Germinal center (tissue), 1 donor: ENCODE data around the gene DNM1L.

ENCODE experiments used
- DNase-seq: peaks from one replicate; pipeline ENCODE4 v3.0.0; 2012; ENCODE audit warnings: mixed read lengths, low spot score

DNM1L gene

DNA sequence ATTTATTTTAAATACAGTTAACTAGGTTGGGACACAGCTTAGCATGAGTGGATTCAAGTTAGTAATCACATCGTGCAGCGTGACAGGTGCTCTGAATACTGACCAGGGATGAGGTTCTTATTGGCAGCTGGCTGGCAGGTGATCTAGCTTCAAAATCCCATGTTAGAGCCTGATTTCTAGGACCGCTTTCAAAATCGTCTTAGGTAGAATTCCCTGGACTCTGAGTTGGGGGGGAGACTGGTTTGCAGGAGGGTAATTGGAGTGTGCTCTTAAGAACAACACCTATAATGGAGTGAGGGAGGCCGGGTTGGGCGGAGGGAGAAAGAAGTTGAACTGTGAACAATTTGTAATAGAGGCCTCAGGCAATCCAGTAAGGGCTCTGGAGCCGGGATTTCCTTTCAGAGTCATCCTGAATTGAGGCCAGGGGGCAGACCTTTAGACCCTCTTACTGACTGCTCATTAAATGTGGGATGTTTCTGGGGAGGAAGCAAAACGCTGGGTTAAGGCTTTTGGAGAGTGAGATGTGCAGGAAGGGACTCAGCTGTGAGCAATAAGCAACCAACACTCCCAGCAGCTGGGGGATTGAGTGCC, 77.5 kb downstream of the DNM1L start:
- no peak for DNase-seq

DNA sequence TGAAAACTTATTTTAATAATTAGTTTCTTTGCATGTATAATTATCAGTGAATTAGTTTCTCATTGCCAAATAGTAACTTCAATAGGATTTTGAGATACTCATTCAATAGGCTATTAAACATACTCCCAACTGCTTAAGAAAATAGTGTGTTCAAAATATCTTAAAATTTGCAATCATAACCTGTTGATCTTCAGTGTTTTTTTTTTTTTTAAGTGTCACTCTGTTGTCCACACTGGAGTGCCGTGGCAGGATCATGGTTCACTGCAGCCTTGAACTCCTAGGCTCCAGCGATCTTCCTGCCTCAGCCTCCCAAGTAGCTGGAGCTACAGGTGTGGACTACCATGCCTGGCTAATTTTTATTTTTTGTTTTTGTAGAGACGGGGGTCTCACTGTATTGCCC, 78.1 kb downstream of the DNM1L start:
- no peak for DNase-seq

DNA sequence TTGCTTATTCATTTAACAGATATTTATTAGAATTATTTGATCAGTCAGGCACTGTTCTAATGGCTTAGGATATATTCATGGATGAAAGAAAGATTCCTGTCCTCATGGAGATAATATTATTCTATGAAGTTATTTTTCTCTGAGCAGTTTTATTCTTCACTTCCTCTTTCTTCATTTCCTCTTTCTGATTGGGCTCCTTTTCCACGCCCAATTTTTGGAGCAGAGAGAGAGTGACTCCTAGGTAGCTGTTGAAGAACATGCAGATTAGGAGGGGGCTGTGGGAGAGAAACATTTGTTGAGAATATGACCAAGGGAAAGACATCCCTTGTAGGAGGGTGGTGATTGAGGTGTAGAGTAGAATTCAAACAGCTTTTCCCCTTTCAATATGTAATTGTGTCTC, 82.6 kb downstream of the DNM1L start:
- DNase-seq, result no peak

DNA sequence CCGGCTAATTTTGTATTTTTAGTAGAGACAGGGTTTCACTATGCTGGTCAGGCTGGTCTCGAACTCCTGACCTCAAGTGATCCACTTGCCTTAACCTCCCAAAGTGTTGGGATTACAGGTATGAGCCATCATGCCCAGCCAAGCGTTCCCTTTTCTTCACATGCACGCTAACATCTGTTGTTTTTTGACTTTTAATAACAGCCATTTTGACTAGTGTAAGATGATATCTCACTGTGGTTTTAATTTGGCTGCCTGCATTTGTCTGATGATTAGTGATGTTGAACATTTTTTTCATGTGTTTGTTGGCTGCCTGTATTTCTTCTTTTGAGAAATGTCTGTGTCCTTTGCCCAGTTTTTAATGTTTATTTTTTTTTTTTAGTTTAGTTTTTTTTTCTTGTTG, 86.8 kb downstream of the DNM1L start:
- DNase-seq, result no peak

DNA sequence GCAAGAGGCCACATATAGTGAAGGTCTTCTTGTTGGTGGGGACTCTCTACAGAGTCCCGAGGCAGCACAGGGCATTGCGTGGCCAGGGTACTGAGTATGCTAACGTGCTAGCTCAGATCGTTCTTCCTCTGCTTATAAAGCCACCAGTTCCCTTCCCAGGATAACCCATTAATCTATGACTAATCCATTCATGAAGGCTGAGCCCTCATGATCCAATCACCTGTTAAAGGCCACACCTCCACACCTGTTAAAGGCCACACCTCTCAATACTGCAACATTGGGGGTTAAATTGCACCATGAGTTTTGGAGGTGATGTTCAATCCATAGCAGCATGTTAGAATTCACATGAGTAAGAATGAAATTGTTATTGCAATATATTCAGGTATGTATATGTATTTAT, 89.4 kb downstream of the DNM1L start:
- DNase-seq, result no peak

DNA sequence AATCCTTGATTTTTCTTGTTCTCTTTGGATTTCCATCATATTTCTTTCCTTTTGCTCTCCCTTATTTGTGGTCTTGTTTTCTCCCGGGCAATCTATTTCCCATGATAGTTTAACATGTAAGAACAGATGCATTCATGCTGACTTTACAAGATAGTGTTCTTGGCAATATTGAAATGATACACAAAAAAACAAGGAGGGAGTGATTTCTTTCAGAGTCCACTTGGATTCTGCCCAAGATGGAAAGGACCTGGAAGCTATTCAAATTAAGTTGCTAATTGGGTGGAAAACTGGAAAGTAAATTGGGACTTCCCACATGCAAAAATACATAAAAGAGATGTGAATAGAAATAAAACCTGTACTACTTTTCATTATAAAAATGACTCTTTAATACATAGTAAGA, 91.0 kb downstream of the DNM1L start:
- no peak for DNase-seq

DNA sequence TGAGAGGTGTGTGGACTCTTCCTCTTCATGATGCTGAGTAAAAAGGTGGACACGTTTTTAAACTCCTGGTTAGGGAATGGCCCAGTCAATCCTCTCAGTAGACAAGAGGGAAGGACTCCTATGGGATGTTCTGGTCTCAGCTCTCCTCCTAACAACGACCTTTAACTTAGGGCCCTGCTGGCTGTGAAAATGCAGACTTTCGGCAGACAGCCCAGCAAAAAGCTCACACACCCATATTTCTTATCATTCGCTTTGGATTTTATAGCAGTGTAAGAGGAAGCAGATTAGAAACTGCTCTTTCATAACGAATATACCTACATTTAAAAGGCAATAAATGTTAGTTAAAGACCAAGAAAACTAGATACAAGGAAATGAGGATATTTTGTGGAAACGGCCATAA, 94.6 kb downstream of the DNM1L start:
- DNase-seq, result no peak

DNA sequence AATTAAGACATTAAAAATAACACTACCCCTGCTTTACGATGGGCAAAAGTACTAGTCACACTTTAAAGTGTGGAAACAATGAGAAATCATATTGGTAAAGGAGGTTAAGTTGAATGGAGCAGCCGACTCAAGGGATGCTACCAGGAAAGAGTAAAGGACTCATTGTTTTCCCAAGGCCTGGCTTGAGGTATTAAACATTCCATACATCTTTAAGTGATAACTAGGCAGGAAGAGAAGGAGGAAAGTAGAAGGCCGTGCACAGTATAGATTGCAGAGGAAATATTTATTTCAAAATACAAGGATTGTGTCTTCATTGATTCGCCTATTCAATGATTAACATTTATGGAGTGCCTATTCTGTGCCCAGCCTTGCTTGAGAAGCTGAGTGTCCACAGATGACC, 97.2 kb downstream of the DNM1L start:
- no peak for DNase-seq

DNA sequence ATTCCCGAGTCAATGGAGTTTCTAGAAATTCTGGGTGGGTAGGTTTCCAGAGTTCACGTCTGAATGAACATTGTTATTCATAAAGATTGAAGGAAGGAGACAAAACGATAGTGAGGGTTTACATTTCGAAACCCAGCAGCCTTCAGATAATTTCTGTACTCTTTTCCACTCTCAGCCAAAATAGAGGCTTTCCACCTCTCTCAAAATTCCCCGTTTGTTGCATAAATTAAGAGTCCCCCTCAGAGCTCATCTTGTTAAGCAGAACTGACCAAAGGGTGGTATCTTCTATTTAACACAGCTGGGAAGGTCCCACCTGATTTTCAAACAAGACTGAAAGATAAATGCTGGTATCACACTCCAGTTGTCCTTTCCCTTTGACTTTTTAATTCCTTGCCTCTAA, 98.1 kb downstream of the DNM1L start:
- DNase-seq, result no peak

DNA sequence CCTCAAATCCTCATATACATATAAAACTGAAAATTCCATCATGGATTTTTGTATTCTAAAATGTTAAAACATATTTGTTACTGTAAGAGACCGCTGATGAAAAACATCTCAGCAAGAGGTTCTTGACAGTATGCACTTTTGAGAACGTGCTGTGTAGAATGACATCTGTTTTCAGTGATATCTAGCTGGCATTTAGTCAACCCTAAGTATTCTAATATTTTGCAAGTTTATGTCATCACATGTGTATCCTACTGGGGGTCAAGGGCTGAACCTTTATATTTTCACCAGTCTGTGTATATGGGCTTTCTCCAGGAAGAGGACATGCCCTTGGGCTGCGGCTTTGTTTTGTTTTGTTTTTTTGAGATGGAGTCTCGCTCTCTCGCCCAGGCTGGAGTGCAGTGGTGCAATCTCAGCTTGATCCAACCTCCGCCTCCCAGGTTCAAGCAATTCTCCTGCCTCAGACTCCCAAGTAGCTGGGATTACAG, 98.6 kb downstream of the DNM1L start:
- DNase-seq, result no peak

DNA sequence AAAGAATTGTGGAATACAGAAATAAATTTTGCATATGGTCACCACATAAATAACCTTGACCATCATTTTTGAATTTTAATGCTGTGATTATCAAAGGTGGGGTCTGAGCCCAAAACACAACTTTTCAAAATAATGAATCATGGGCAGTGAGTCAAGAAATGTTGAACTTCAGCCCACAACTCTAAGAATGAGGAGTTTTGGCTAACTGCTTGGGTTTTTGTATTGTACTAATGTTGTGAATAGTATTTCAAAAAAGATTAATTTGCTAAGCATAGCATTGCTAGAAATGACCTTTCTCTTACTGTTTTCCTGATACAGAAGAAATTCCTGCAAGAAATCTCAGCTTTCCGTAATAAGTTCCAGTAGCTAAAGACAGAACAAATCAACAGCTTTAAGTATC, 101.0 kb downstream of the DNM1L start:
- no peak for DNase-seq

DNA sequence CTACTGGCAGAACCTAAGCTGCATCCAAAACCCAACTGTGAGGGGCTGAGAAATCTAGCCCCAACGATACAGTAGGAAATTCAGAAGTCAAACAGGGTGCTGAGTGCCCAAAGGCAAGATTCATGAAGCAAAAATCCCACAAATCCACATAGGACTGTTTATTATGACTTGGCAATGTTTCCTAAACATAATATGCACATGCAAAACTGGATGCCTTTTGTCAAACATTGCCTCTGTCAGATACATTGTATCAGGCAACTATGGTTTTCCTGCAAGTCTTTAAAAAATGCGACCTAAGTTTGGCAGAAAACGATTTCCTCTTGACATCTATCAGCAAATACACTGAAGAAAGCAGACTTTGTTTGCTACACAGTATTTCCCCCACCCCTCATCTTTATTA, 103.9 kb downstream of the DNM1L start:
- DNase-seq, result no peak

DNA sequence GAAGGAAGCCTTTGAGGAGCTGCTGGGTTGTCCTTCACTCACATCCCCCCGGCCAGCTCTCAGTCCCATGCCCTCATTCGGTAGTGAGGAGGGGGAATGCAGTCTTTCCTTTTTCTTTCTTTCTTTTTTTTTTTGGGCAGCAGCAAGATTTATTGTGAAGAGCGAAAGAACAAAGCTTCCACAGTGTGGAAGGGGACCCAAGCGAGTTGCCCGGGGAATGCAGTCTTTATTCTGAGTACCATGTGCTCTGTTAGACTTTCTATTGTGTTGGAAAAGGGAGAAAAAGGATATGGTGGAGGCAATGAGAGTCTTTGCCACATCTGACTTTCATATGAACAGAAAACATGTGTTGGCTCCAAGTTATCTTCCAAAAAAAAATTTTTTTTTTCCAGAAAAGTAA, 106.5 kb downstream of the DNM1L start:
- DNase-seq, result no peak

DNA sequence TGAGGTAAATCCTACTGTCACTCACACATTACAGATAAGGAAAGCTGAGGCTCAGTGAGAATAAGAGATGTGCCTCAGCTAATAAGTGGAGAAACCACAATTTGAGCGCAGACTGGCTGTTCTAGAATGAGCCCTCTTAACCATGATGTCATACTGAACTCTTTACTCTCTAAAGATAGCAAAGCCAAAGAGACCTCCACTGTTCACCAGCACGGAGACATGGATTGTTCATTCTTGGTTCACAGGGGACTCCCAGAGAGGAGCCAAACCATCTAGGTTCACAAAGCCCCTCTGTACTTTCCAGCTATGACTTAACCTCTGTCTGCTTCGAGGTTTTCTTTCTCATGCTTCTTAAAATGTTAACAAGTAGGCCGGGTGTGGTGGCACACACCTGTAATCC, 109.3 kb downstream of the DNM1L start:
- DNase-seq, result no peak

DNA sequence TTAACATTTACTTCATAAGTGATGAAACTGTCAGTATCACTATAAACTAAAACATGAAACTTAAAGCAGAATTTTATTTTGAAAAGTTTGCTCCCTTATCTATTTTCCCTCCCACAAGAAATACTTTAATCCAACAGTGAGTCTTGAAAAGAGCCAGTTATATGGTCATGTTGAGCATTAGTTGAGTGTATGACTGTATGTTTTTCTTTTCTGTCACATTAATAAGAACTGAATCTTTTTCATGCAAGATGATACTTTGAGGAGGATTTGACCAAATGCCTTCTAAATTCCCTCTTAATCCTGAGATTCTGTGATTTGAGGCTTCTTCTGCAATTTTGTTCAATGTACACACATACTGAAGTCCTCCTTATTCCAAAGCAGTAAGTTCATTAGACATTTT, 110.3 kb downstream of the DNM1L start:
- no peak for DNase-seq

DNA sequence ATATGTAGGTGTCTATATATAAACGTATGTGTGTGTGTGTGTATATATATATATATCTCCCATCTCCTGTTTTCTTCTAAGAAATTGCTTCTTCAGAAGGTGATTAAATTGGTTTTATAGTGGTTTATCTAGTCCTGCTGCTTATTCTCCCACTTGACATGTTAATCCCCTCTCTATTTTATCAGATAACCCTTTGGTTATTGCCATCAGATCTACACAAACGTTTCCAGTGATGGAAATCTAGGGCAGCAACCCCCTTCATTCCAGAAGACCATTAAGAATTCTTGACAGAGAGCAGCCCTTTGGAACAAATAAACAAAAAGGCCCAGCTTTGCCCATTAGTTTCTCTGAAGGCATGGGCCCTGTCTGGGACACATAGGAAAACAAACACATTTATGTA, 110.8 kb downstream of the DNM1L start:
- no peak for DNase-seq

DNA sequence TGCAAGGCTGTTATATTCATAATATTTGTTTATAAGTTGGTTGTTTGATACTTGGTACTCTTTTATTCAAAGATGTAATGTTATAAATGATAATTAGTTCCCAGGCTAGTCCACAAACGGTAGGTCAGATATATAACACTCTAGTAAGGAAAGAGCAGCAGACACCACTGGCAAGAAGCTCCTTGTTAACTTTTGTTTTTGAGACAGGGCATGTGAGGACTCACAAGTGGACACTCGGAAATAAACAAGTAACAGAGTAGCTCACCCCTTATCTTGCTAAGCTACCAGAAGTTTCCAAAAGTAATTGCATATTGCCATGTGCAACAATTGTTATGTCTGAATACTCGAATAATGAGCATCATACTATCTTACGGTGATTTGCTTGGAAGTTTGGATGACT, 115.2 kb downstream of the DNM1L start:
- no peak for DNase-seq
